Activated CD4-positive, alpha-beta memory T cell treated with anti-CD3 and anti-CD28 coated beads, Interleukin-2, amount 10 ng/mL, durations not matched to agents 7 days and 5 days (primary cell): ENCODE measurements around the gene MTHFD1. TPM values are rescaled to one million over a fixed set of nuclear protein-coding genes. Genes with fewer than 3 reads are reported as not detected.

Source experiments
- CTCF ChIA-PET: fragments of 350-600 bp; sonication (Branson Sonifier 250); formaldehyde crosslinking; loops from one replicate; lab custom pipeline; 2021; ENCODE audit warnings: antibody characterized with exemption, inconsistent platforms; lab: Charles Lee
- POLR2A ChIA-PET: fragments of 350-600 bp; sonication (Branson Sonifier 250); formaldehyde crosslinking; loops from one replicate; lab custom pipeline; 2021; ENCODE audit warnings: antibody characterized with exemption; lab: Charles Lee
- DNase-seq: peaks from one replicate; pipeline ENCODE4 v3.0.0-alpha.2; 2020
- H3K27ac Mint-ChIP-seq: one replicate; pipeline ENCODE4 v1.8.0; 2021; ENCODE audit warnings: mild to moderate bottlenecking, mixed read lengths
- H3K27me3 Mint-ChIP-seq: one replicate; pipeline ENCODE4 v1.8.0; 2021; ENCODE audit warnings: mixed read lengths
- H3K36me3 Mint-ChIP-seq: one replicate; pipeline ENCODE4 v1.8.0; 2021; ENCODE audit warnings: low read depth, mixed read lengths
- H3K4me1 Mint-ChIP-seq: one replicate; pipeline ENCODE4 v1.8.0; 2021; ENCODE audit warnings: mixed read lengths
- H3K4me3 Mint-ChIP-seq: one replicate; pipeline ENCODE4 v1.8.0; 2021; ENCODE audit warnings: mild to moderate bottlenecking, mixed read lengths
- H3K9me3 Mint-ChIP-seq: one replicate; pipeline ENCODE4 v1.8.0; 2021; ENCODE audit warnings: mixed read lengths
- total RNA-seq, 2 experiments: library from RNA; stranded (reverse); gene quantifications; one replicate each; pipeline ENCODE4 v1.2.3, GENCODE V29; 2021

The MTHFD1 gene
- total RNA-seq, 2 experiments from 2014 or later: 142 to 147 TPM

DNA sequence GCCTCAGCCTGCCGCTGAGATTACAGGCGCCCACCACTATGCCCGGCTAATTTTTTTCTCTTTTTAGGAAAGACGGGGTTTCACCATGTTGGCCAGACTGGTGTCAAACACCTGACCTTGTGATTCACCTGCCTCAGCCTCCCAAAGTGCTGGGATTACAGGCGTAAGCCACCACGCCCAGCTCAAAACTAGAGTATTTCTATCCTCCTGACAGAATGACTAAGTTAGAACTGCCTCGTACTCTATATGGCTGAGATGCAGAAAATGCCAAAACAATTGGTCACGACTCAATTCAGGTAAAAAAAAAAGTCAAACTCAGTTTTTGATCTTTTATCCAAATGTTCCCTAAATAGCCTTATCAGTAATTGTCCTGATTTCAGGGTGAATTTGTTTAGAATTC is 88.3 kb downstream of the MTHFD1 start:
- peaks cover 13% of the 10 kb centered on the region for H3K4me1 Mint-ChIP-seq
- no peaks in the 10 kb centered on the region for H3K27me3 Mint-ChIP-seq
- no peaks in the 10 kb centered on the region for H3K9me3 Mint-ChIP-seq
- CTCF ChIA-PET: interaction anchor here (0.9 kb wide), 1 partner anchor 138 kb away, joined by 3 read pairs; no protein-coding TSS in a partner anchor
- POLR2A ChIA-PET: interaction anchor here (1.3 to 1.8 kb wide), 2 partner anchors 26 to 88 kb away, joined by 5 read pairs; partner anchors contain the start of gene MTHFD1
- peaks cover 10% of the 10 kb centered on the region for H3K36me3 Mint-ChIP-seq
- H3K27ac Mint-ChIP-seq: no peak overlapping the region
- DNase-seq: no peak
- H3K4me3 Mint-ChIP-seq: no peak overlapping the region

DNA sequence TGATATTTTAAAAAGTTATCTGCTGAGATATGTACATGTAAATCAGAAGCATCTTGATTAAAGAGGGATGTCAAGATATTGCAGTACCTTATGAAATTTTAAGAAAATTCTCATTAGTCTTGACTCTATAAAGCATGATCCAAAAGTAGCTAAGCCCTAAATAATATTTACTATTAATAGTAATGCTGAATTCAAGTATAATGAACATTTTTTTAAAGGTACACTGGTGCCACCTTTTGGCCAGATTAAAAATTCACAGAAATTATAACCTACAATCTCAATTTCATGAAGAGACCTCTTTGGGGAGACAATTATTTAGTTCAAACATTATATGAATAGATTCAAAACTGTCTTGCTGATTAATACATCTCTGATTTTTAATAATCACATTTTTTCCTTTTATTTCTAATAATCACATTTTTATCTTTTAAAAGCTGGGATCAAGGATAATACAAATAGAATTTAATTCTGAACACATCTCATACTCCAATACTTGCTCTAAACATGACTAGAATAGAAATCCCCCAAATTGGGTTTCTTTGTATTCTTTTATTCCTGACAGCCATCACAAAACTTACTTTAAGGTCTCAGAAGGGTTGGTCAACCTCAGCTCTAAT is 90.6 kb downstream of the MTHFD1 start:
- H3K9me3 Mint-ChIP-seq: no peaks in the 10 kb centered on the region
- H3K4me1 Mint-ChIP-seq: peaks cover 11% of the 10 kb centered on the region
- H3K27me3 Mint-ChIP-seq: no peaks in the 10 kb centered on the region
- peaks cover 16% of the 10 kb centered on the region for H3K36me3 Mint-ChIP-seq
- POLR2A ChIA-PET: interaction anchor here (0.7 to 2.5 kb wide), 2 partner anchors 24 to 26 kb away, joined by 3 to 7 read pairs; partner anchors contain the start of gene ZBTB25
- CTCF ChIA-PET: interaction anchor here (0.6 to 5.0 kb wide), 17 partner anchors 8 to 286 kb away, joined by 3 to 35 read pairs (median 5); partner anchors contain the start of genes AKAP5, MTHFD1 and ZBTB25
- H3K27ac Mint-ChIP-seq: no peak overlapping the region
- DNase-seq: no peak
- H3K4me3 Mint-ChIP-seq: no peak overlapping the region

DNA sequence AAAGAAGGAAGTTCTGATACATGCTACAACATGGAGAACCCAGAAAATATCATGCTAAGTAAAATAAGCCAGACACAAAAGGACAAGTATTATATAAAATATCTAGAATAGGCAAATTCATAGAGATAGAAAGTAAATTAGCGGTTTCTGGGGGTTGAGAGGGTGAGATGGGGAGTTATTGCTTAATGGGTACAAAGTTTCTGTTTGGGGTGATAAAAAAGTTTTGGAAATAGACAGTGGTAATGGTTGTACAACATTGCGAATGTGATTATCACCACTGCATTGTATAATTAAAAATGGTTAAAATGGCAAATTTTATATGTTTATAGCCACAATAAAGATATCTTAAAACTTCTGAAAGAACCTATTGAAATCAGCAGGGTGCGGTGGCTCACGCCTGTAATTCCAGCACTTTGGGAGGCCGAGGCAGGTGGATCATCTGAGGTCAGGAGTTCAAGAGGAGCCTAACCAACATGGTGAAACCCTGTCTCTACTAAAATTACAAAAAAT is 100.5 kb downstream of the MTHFD1 start:
- DNase-seq: no peak
- H3K4me1 Mint-ChIP-seq: peaks cover 12% of the 10 kb centered on the region
- ChIA-PET POLR2A (interaction anchor here (1.1 to 5.9 kb wide), 2 partner anchors 9 to 15 kb away, joined by 3 to 49 read pairs; partner anchors contain the start of genes ZBTB1 and ZBTB25), CTCF (interaction anchor here (0.6 to 1.2 kb wide), 3 partner anchors 10 to 483 kb away, joined by 3 to 4 read pairs (median 3); no protein-coding TSS in a partner anchor)
- H3K4me3 Mint-ChIP-seq: no peak overlapping the region
- H3K27me3 Mint-ChIP-seq: no peaks in the 10 kb centered on the region
- no peak overlapping the region for H3K27ac Mint-ChIP-seq
- H3K9me3 Mint-ChIP-seq: no peaks in the 10 kb centered on the region
- H3K36me3 Mint-ChIP-seq: peaks cover 60% of the 10 kb centered on the region

GRCh38 chr14:64491637-64492036 is 103.5 kb downstream of the MTHFD1 start:
- H3K27ac Mint-ChIP-seq: no peak overlapping the region

DNA sequence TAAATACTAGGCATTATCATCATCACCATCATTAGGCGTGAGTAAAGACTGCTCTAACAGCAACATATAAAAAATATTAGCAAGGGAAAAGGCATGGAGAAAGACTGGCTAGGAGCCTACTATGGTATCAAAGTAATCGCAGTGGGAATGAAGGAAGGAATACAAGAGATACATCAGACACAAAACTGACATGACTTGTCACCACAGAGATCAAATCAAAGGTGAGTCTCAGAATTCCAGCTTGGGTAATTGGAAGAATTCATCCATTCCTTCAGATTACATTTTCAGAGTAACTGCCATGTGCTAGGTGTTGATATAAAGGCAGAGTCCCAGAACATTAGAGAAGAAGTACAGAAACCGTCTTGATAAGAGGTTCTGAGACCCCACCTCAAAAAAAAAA is 105.3 kb downstream of the MTHFD1 start:
- CTCF ChIA-PET: interaction anchor here (0.8 to 3.0 kb wide), 3 partner anchors 9 to 15 kb away, joined by 3 to 11 read pairs (median 3); no protein-coding TSS in a partner anchor

More at GRCh38 chr14:64491637-64492036, 103.5 kb downstream of the MTHFD1 start:
- Mint-ChIP-seq H3K36me3 (peaks cover 59% of the 10 kb centered on the region), H3K27me3 (no peaks in the 10 kb centered on the region), H3K9me3 (no peaks in the 10 kb centered on the region), H3K4me1 (peaks cover 19% of the 10 kb centered on the region), H3K4me3 (no peak overlapping the region)
- no peak for DNase-seq
- ChIA-PET POLR2A (interaction anchor here (1.6 to 5.9 kb wide), 2 partner anchors 12 to 104 kb away, joined by 3 to 49 read pairs; partner anchors contain the start of genes MTHFD1, ZBTB1 and ZBTB25), CTCF (interaction anchor here (0.7 to 2.3 kb wide), 6 partner anchors 9 to 145 kb away, joined by 3 to 11 read pairs (median 4); no protein-coding TSS in a partner anchor)

GRCh38 chr14:64495252-64495651 is 107.1 kb downstream of the MTHFD1 start:
- Mint-ChIP-seq H3K36me3 (peaks cover 64% of the 10 kb centered on the region), H3K27me3 (no peaks in the 10 kb centered on the region), H3K4me3 (no peak overlapping the region), H3K4me1 (peaks cover 40% of the 10 kb centered on the region), H3K9me3 (no peaks in the 10 kb centered on the region), H3K27ac (no peak overlapping the region)
- no peak for DNase-seq
- ChIA-PET CTCF (interaction anchor here (1.2 to 3.7 kb wide), 4 partner anchors 9 to 65 kb away, joined by 4 to 15 read pairs (median 9); no protein-coding TSS in a partner anchor), POLR2A (interaction anchor here (0.7 to 2.9 kb wide), 7 partner anchors 7 to 107 kb away, joined by 3 to 18 read pairs (median 3); partner anchors contain the start of genes HSPA2, MTHFD1 and ZBTB1)

More for the DNA sequence above, 105.3 kb downstream of the MTHFD1 start:
- POLR2A ChIA-PET: no interaction called here
- Mint-ChIP-seq H3K27me3 (no peaks in the 10 kb centered on the region), H3K4me3 (no peak overlapping the region), H3K36me3 (peaks cover 55% of the 10 kb centered on the region), H3K27ac (no peak overlapping the region), H3K9me3 (no peaks in the 10 kb centered on the region), H3K4me1 (peaks cover 29% of the 10 kb centered on the region)
- no peak for DNase-seq

- ChIA-PET POLR2A (interaction anchor here (0.8 to 2.9 kb wide), 4 partner anchors 9 to 109 kb away, joined by 3 to 18 read pairs (median 4); partner anchors contain the start of genes MTHFD1 and ZBTB1), CTCF (interaction anchor here (0.6 to 3.7 kb wide), 7 partner anchors 9 to 140 kb away, joined by 4 to 15 read pairs (median 7); no protein-coding TSS in a partner anchor)
- Mint-ChIP-seq H3K36me3 (peaks cover 53% of the 10 kb centered on the region), H3K4me1 (peaks cover 50% of the 10 kb centered on the region), H3K4me3 (no peak overlapping the region), H3K27me3 (no peaks in the 10 kb centered on the region), H3K9me3 (no peaks in the 10 kb centered on the region), H3K27ac (no peak overlapping the region)
- no peak for DNase-seq
These were observed 108.6 kb downstream of the MTHFD1 start for GRCh38 chr14:64496764-64497163.

GRCh38 chr14:64500088-64500487 is 111.9 kb downstream of the MTHFD1 start:
- no peaks in the 10 kb centered on the region for H3K9me3 Mint-ChIP-seq
- peak overlapping the region; percentile 57 for H3K4me3 Mint-ChIP-seq
- H3K36me3 Mint-ChIP-seq: peaks cover 47% of the 10 kb centered on the region
- H3K27me3 Mint-ChIP-seq: no peaks in the 10 kb centered on the region
- peak overlapping the region; percentile 99 for H3K27ac Mint-ChIP-seq
- peaks cover 44% of the 10 kb centered on the region for H3K4me1 Mint-ChIP-seq
- ChIA-PET CTCF (interaction anchor here (2.5 kb wide), 1 partner anchor 11 kb away, joined by 21 read pairs; no protein-coding TSS in a partner anchor), POLR2A (interaction anchor here (1.4 to 6.5 kb wide), 4 partner anchors 11 to 112 kb away, joined by 3 to 75 read pairs (median 28); partner anchors contain the start of genes AKAP5 and MTHFD1)
- no peak for DNase-seq

GRCh38 chr14:64501411-64502171 is 113.4 kb downstream of the MTHFD1 start:
- H3K4me3 Mint-ChIP-seq: peak overlapping the region; percentile 94
- CTCF ChIA-PET: interaction anchor here (0.9 to 2.5 kb wide), 6 partner anchors 9 to 163 kb away, joined by 3 to 21 read pairs (median 8); partner anchors contain the start of gene HSPA2
- H3K27ac Mint-ChIP-seq: peak overlapping the region; percentile 99
- H3K9me3 Mint-ChIP-seq: no peaks in the 10 kb centered on the region
- H3K27me3 Mint-ChIP-seq: no peaks in the 10 kb centered on the region
- POLR2A ChIA-PET: interaction anchor here (0.8 to 6.5 kb wide), 16 partner anchors 10 to 163 kb away, joined by 3 to 75 read pairs (median 7); partner anchors contain the start of genes AKAP5, HSPA2 and MTHFD1
- H3K36me3 Mint-ChIP-seq: peaks cover 54% of the 10 kb centered on the region
- H3K4me1 Mint-ChIP-seq: peaks cover 42% of the 10 kb centered on the region
- DNase-seq: peak; percentile 18

DNA sequence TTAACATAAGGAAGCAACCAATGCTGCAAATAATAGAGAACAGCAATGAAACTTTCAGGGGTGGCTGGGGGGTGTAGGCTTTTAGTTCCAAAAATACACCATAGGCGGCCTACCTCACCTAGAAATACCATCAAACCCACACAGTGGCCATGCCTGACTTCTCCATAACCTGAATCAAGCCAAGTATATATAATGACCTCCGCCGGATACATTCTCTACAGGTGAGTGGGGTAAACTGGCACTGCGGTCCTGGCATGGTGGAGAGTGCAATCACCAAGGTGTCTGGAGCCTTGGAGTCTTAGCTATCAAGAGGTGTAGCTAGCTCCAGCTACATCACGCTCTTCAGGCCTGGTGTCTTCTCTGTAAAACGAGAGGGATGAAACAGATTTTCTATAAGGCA is 114.3 kb downstream of the MTHFD1 start:
- no peaks in the 10 kb centered on the region for H3K27me3 Mint-ChIP-seq
- peaks cover 55% of the 10 kb centered on the region for H3K36me3 Mint-ChIP-seq
- peaks cover 43% of the 10 kb centered on the region for H3K4me1 Mint-ChIP-seq
- no peaks in the 10 kb centered on the region for H3K9me3 Mint-ChIP-seq
- ChIA-PET CTCF (interaction anchor here (1.0 to 2.5 kb wide), 6 partner anchors 8 to 164 kb away, joined by 3 to 21 read pairs (median 8); partner anchors contain the start of gene HSPA2), POLR2A (interaction anchor here (0.7 to 6.5 kb wide), 22 partner anchors 8 to 638 kb away, joined by 3 to 75 read pairs (median 4); partner anchors contain the start of genes AKAP5, HSPA2 and MTHFD1)
- peak overlapping the region; percentile 99 for H3K27ac Mint-ChIP-seq
- H3K4me3 Mint-ChIP-seq: peak overlapping the region; percentile 94
- peak; percentile 35 for DNase-seq

- CTCF ChIA-PET: interaction anchor here (1.0 to 2.5 kb wide), 5 partner anchors 8 to 134 kb away, joined by 3 to 21 read pairs (median 8); partner anchors contain the start of gene HSPA2
- POLR2A ChIA-PET: interaction anchor here (0.7 to 6.5 kb wide), 25 partner anchors 8 to 639 kb away, joined by 3 to 75 read pairs (median 4); partner anchors contain the start of genes AKAP5, CHURC1, HSPA2 and MTHFD1
- Mint-ChIP-seq H3K36me3 (peaks cover 57% of the 10 kb centered on the region), H3K4me1 (peaks cover 44% of the 10 kb centered on the region), H3K27ac (peak overlapping the region; percentile 99), H3K4me3 (peak overlapping the region; percentile 94), H3K27me3 (no peaks in the 10 kb centered on the region), H3K9me3 (no peaks in the 10 kb centered on the region)
- DNase-seq: peak; percentile 29
These were observed 114.8 kb downstream of the MTHFD1 start for GRCh38 chr14:64502887-64503433.
